HepG2 (cell line): ENCODE data around the gene GLYATL1B. TPM values are rescaled to one million over a fixed set of nuclear protein-coding genes. Genes with fewer than 3 reads are reported as not detected.

ENCODE experiments used
- ARNT2 ChIP-seq: sonication (generic); formaldehyde crosslinking; IDR thresholded peaks from 2 replicates; pipeline ENCODE4 v1.8.0; 2022; ENCODE audit warnings: mild to moderate bottlenecking, low read depth, missing genetic modification reagents, moderate library complexity
- CC2D1A ChIP-seq: sonication (generic); formaldehyde crosslinking; IDR thresholded peaks from 2 replicates; pipeline ENCODE4 v1.8.1; 2023; ENCODE audit warnings: mild to moderate bottlenecking, missing genetic modification reagents
- GABPB1 ChIP-seq: IDR thresholded peaks from 2 replicates; pipeline ENCODE4 v1.6.1; 2016; ENCODE audit warnings: mild to moderate bottlenecking, missing genetic modification reagents, moderate library complexity, missing compliant biosample characterization
- MTA1 ChIP-seq: sonication (generic); formaldehyde crosslinking; IDR thresholded peaks from 2 replicates; pipeline ENCODE4 v1.4.0; 2020; ENCODE audit warnings: missing genetic modification reagents, mild to moderate bottlenecking, borderline replicate concordance
- RELA ChIP-seq: sonication (generic); formaldehyde crosslinking; IDR thresholded peaks from 2 replicates; pipeline ENCODE4 v1.4.0; 2020; ENCODE audit warnings: missing genetic modification reagents
- SP4 ChIP-seq: sonication (generic); formaldehyde crosslinking; IDR thresholded peaks from 2 replicates; pipeline ENCODE4 v1.8.1; 2023; ENCODE audit warnings: mild to moderate bottlenecking, missing genetic modification reagents
- SP5 ChIP-seq: IDR thresholded peaks from 2 replicates; pipeline ENCODE4 v1.6.1; 2016; ENCODE audit warnings: low read depth, borderline replicate concordance
- ZC3H13 ChIP-seq: sonication (generic); formaldehyde crosslinking; IDR thresholded peaks from 2 replicates; pipeline ENCODE4 v1.8.1; 2023; ENCODE audit warnings: mild to moderate bottlenecking, missing genetic modification reagents, moderate library complexity
- ZFP62 ChIP-seq: sonication (generic); formaldehyde crosslinking; IDR thresholded peaks from 2 replicates; pipeline ENCODE4 v1.4.0; 2020; ENCODE audit warnings: missing genetic modification reagents
- ZNF17 ChIP-seq: sonication (generic); formaldehyde crosslinking; IDR thresholded peaks from 2 replicates; pipeline ENCODE4 v1.5.0; 2020; ENCODE audit warnings: mild to moderate bottlenecking, missing genetic modification reagents
- ZNF441 ChIP-seq: sonication (generic); formaldehyde crosslinking; IDR thresholded peaks from 2 replicates; pipeline ENCODE4 v1.7.0; 2021; ENCODE audit warnings: missing genetic modification reagents, borderline replicate concordance
- ZNF468 ChIP-seq: sonication (generic); formaldehyde crosslinking; IDR thresholded peaks from 2 replicates; pipeline ENCODE4 v1.8.0; 2022; ENCODE audit warnings: mild to moderate bottlenecking, moderate library complexity, missing genetic modification reagents
- ZNF484 ChIP-seq: sonication (generic); formaldehyde crosslinking; IDR thresholded peaks from 2 replicates; pipeline ENCODE4 v1.5.1; 2020; ENCODE audit warnings: mild to moderate bottlenecking, low read depth, missing genetic modification reagents, borderline replicate concordance
- ZNF644 ChIP-seq: IDR thresholded peaks from 2 replicates; pipeline ENCODE4 v1.6.1; 2016; ENCODE audit warnings: low read depth
- polyA plus RNA-seq, 8 experiments: library from polyadenylated mRNA; depleted of rRNA in 3 of 8; stranded (reverse) in 7 of 8; unstranded in 1 of 8; fragments of >200 nt; fragmentation: Illumina TruSeq in 4 of 8; extraction: Trizol in 4 of 8; gene quantifications; 2 replicates each; pipeline versions ENCODE4 v1.2.1 to v1.2.3, GENCODE V29; 2011 to 2016; ENCODE audit warnings: low read depth in 4 of 8, missing spikeins in 1 of 8, mixed read lengths in 1 of 8; ENCODE audit not compliant: insufficient read depth in 1 of 8
- total RNA-seq, 5 experiments: library from RNA; depleted of rRNA; stranded (reverse); fragments of >200 nt; fragmentation: Illumina TruSeq; extraction: Trizol; gene quantifications; 2 replicates each; pipeline ENCODE4 v1.2.3, GENCODE V29; 2016; ENCODE audit warnings: low read depth in 1 of 5
- TF ChIP-seq, protein P1 (sequence below): sonication (generic); formaldehyde crosslinking; IDR thresholded peaks from 2 replicates; pipeline ENCODE4 v1.4.0; 2020; ENCODE audit warnings: missing genetic modification reagents
- TF ChIP-seq, protein P2 (sequence below): sonication (generic); formaldehyde crosslinking; IDR thresholded peaks from 2 replicates; pipeline ENCODE4 v1.8.1; 2023; ENCODE audit warnings: mild to moderate bottlenecking, moderate library complexity, missing genetic modification reagents
- TF ChIP-seq, protein P3 (sequence below): sonication (generic); formaldehyde crosslinking; conservative IDR thresholded peaks from 2 replicates; pipeline ENCODE4 v1.8.0; 2022; ENCODE audit warnings: missing genetic modification reagents
- TF ChIP-seq, protein P4 (sequence below), 2 experiments: fragments of 450-650 bp in 1 of 2; sonication (generic) in 1 of 2; formaldehyde crosslinking; IDR thresholded peaks; 2 replicates each; pipeline versions ENCODE4 v1.5.0 to v1.8.0; 2020 to 2022; ENCODE audit warnings: mild to moderate bottlenecking in 1 of 2, missing genetic modification reagents in 1 of 2
- TF ChIP-seq, protein P5 (sequence below): sonication (generic); formaldehyde crosslinking; IDR thresholded peaks from 2 replicates; pipeline ENCODE4 v1.4.0; 2020; ENCODE audit warnings: missing genetic modification reagents

The GLYATL1B gene
- total and polyA plus RNA-seq, 2 of the 13 experiments (the other 11 are each of a cell fraction or from before 2014, with no cell fraction given): not detected

DNA sequence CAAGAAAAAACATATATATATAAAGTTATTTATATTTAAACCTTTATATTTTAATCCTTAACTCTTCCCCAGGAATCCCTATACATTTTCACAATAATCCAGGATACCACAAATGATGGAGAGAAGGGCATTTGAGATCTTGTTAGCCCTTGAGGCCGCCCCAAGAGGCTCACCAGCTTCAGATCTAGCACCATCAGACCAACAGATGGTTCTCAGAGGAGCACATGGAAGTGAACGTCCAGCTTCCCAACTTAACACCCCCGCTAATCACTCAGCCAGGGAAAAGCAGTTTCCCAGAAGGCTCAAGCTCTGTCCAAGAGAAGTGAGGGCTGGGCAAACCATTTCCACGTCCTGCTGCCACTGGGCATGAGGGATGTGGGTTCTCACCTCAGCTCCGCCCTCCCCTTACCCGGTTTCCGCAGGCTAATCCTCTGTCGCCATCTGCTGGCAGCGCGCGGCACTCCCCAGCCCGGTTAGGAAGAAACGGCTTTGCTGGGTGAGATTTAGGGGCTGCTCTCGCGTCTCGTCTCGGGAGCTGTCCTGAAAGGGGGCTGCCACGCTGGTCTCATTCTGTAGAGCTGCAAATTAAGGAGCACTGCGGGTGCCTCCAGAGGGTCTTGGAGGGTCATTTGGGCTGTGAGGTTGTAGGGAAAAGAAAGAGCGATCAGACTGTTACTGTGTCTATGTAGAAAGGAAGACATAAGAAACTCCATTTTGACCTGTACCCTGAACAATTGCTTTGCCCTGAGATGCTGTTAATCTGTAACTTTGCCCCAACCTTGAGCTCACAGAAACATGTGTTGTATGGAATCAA lies 49.7 kb downstream of the GLYATL1B start (continued):
- TF ChIP-seq, protein P1, sequence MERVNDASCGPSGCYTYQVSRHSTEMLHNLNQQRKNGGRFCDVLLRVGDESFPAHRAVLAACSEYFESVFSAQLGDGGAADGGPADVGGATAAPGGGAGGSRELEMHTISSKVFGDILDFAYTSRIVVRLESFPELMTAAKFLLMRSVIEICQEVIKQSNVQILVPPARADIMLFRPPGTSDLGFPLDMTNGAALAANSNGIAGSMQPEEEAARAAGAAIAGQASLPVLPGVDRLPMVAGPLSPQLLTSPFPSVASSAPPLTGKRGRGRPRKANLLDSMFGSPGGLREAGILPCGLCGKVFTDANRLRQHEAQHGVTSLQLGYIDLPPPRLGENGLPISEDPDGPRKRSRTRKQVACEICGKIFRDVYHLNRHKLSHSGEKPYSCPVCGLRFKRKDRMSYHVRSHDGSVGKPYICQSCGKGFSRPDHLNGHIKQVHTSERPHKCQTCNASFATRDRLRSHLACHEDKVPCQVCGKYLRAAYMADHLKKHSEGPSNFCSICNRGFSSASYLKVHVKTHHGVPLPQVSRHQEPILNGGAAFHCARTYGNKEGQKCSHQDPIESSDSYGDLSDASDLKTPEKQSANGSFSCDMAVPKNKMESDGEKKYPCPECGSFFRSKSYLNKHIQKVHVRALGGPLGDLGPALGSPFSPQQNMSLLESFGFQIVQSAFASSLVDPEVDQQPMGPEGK: peak; percentile 47; the same call in 1 of the 2 replicates
- TF ChIP-seq ZNF441 (CRISPR knock-in tag): peak; percentile 80; the same call in 1 of the 2 replicates
- TF ChIP-seq, protein P2, sequence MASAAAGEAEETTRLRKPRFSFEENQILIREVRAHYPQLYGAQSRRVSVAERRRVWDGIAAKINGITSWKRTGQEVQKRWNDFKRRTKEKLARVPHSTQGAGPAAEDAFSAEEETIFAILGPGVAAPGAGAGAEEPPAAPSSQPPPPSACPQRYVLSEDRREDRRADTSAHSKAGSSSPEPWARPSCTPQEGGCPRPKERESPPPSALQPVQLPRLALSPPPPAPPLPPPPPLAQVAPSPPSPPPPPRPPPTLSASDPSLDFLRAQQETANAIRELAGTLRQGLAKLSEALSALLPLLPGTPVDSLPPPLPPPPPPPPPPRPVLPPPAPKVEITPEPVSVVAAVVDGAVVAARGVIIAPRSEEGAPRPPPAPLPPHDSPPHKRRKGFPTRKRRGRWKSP (CRISPR knock-in tag): 0 out of 2 replicates have a peak, but pooled peaks have one; percentile 24
- no peak for TF ChIP-seq CC2D1A (CRISPR knock-in tag)
- TF ChIP-seq SP4: peak; percentile 11; the same call in 1 of the 2 replicates
- peak; percentile 60; the same call in 1 of the 2 replicates for TF ChIP-seq SP5
- TF ChIP-seq ZNF644 (CRISPR knock-in tag): no peak
- no peak for TF ChIP-seq MTA1
- TF ChIP-seq, protein P3, sequence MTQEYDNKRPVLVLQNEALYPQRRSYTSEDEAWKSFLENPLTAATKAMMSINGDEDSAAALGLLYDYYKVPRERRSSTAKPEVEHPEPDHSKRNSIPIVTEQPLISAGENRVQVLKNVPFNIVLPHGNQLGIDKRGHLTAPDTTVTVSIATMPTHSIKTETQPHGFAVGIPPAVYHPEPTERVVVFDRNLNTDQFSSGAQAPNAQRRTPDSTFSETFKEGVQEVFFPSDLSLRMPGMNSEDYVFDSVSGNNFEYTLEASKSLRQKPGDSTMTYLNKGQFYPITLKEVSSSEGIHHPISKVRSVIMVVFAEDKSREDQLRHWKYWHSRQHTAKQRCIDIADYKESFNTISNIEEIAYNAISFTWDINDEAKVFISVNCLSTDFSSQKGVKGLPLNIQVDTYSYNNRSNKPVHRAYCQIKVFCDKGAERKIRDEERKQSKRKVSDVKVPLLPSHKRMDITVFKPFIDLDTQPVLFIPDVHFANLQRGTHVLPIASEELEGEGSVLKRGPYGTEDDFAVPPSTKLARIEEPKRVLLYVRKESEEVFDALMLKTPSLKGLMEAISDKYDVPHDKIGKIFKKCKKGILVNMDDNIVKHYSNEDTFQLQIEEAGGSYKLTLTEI (CRISPR knock-in tag): no peak
- TF ChIP-seq ZNF17 (CRISPR knock-in tag): no peak
- TF ChIP-seq GABPB1 (CRISPR knock-in tag): peak; percentile 53; the same call in 1 of the 2 replicates
- 0 out of 2 replicates have a peak, but pooled peaks have one; percentile 39 for TF ChIP-seq RELA
- no peak for TF ChIP-seq ZNF484 (CRISPR knock-in tag)
- TF ChIP-seq ZC3H13 (CRISPR knock-in tag): no peak
- TF ChIP-seq, protein P4, sequence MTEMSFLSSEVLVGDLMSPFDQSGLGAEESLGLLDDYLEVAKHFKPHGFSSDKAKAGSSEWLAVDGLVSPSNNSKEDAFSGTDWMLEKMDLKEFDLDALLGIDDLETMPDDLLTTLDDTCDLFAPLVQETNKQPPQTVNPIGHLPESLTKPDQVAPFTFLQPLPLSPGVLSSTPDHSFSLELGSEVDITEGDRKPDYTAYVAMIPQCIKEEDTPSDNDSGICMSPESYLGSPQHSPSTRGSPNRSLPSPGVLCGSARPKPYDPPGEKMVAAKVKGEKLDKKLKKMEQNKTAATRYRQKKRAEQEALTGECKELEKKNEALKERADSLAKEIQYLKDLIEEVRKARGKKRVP (CRISPR knock-in tag; IDR thresholded peaks at IDR 0.05): no peak
- no peak for TF ChIP-seq ARNT2 (CRISPR knock-in tag)
- no peak for TF ChIP-seq ZNF468
- no peak for TF ChIP-seq ZFP62 (CRISPR knock-in tag)
- TF ChIP-seq, protein P5, sequence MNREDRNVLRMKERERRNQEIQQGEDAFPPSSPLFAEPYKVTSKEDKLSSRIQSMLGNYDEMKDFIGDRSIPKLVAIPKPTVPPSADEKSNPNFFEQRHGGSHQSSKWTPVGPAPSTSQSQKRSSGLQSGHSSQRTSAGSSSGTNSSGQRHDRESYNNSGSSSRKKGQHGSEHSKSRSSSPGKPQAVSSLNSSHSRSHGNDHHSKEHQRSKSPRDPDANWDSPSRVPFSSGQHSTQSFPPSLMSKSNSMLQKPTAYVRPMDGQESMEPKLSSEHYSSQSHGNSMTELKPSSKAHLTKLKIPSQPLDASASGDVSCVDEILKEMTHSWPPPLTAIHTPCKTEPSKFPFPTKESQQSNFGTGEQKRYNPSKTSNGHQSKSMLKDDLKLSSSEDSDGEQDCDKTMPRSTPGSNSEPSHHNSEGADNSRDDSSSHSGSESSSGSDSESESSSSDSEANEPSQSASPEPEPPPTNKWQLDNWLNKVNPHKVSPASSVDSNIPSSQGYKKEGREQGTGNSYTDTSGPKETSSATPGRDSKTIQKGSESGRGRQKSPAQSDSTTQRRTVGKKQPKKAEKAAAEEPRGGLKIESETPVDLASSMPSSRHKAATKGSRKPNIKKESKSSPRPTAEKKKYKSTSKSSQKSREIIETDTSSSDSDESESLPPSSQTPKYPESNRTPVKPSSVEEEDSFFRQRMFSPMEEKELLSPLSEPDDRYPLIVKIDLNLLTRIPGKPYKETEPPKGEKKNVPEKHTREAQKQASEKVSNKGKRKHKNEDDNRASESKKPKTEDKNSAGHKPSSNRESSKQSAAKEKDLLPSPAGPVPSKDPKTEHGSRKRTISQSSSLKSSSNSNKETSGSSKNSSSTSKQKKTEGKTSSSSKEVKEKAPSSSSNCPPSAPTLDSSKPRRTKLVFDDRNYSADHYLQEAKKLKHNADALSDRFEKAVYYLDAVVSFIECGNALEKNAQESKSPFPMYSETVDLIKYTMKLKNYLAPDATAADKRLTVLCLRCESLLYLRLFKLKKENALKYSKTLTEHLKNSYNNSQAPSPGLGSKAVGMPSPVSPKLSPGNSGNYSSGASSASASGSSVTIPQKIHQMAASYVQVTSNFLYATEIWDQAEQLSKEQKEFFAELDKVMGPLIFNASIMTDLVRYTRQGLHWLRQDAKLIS (CRISPR knock-in tag): no peak
